Measurements from ENCODE around the gene FEZ2.
"Not testable (repeated sequence)": the region's sequence is repeated elsewhere in the genome, so short reads cannot be mapped to it uniquely, and the experiment has no call there.

DNA sequence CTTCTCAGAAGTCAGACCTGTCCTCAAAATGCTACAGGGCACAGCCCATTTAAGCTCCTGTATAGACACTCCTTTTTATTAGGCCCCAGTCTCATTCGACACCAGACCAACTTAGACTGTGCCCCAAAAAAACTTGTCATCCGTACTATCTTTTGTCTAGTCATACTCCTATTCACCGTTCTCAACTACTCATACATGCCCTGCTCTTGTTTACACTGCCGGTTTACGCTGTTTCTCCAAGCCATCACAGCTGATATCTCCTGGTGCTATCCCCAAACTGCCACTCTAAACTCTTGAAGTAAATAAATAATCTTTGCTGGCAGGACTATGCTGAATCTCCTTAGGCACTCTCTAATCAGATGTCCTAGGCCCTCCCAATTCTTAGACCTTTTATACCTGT lies 5.7 kb upstream of the FEZ2 start:
- not testable (repeated sequence) for TF ChIP-seq CTCF, POLR2A, POLR2AphosphoS5 (IDR thresholded peaks at IDR 0.05)
